Endothelial cell of umbilical vein (primary cell): ENCODE measurements around the gene DAB2IP. TPM values are rescaled to one million over a fixed set of nuclear protein-coding genes. Genes with fewer than 3 reads are reported as not detected.

Experiments
- BruUV-seq: library from RNA; stranded (reverse); fragments of 400-500 nt; replicated peaks from 2 replicates; lab custom pipeline; 2021; lab: Mats Ljungman, UMichigan
- CTCF ChIA-PET: fragments of 300-600, 350-600 bp; sonication (Branson Sonifier 250); formaldehyde crosslinking; loops from one replicate; lab custom pipeline; 2021; ENCODE audit warnings: antibody characterized with exemption, inconsistent platforms; lab: Charles Lee
- POLR2A ChIA-PET: fragments of 300-600, 350-600 bp; sonication (Branson Sonifier 250); formaldehyde crosslinking; loops from one replicate; lab custom pipeline; 2021; ENCODE audit warnings: antibody characterized with exemption, inconsistent platforms; lab: Charles Lee
- DNase-seq: peaks from one replicate; pipeline ENCODE4 v3.0.0-alpha.2; 2011; ENCODE audit warnings: low read depth, low spot score
- FAIRE-seq: peaks from 2 replicates; lab custom pipeline; 2011; peaks lifted over from hg19 to GRCh38; lab: Jason Lieb, UNC
- H2AFZ ChIP-seq: 2 replicates; pipeline ENCODE4 v1.6.0; 2012; ENCODE audit warnings: low read depth, low read length, control low read depth, inconsistent platforms
- H3K27ac ChIP-seq: 2 replicates; pipeline ENCODE4 v1.5.1; 2011; ENCODE audit warnings: low read depth, mild to moderate bottlenecking, control low read depth, low read length, moderate library complexity; ENCODE audit not compliant: insufficient read depth
- H3K27me3 ChIP-seq, 2 experiments: 2 replicates each; pipeline versions ENCODE4 v1.6.0 to v1.6.1; 2011; ENCODE audit warnings: low read length in 2 of 2, mixed read lengths in 1 of 2; ENCODE audit not compliant: control insufficient read depth in 2 of 2, insufficient read depth in 2 of 2
- H3K36me3 ChIP-seq, 2 experiments: 2 replicates in 1 of 2; 3 replicates in 1 of 2; pipeline ENCODE4 v1.5.1; 2011; ENCODE audit warnings: low read length in 2 of 2, mild to moderate bottlenecking in 1 of 2, moderate library complexity in 1 of 2; ENCODE audit not compliant: control insufficient read depth in 2 of 2, insufficient read depth in 2 of 2; ENCODE audit errors: extremely low read depth in 1 of 2
- H3K4me1 ChIP-seq: 3 replicates; pipeline ENCODE4 v1.5.1; 2011; ENCODE audit warnings: mild to moderate bottlenecking, low read length; ENCODE audit not compliant: control insufficient read depth, insufficient read depth; ENCODE audit errors: extremely low read depth
- H3K4me2 ChIP-seq: 2 replicates; pipeline ENCODE4 v1.6.1; 2011; ENCODE audit warnings: low read length, control low read depth, mixed read lengths; ENCODE audit not compliant: insufficient read depth
- H3K4me3 ChIP-seq, 3 experiments: fragments of 200-600 bp in 1 of 3; sonication (generic), shearing (Covaris generic) in 1 of 3; replicated peaks in 1 of 3; 2 replicates each; pipeline ENCODE4 v1.5.1; 2011 to 2016; ENCODE audit warnings: control low read depth in 3 of 3, low read length in 3 of 3, mild to moderate bottlenecking in 2 of 3, inconsistent platforms in 1 of 3, low read depth in 1 of 3, moderate library complexity in 1 of 3; ENCODE audit not compliant: insufficient read depth in 1 of 3
- H3K79me2 ChIP-seq: 2 replicates; pipeline ENCODE4 v1.6.0; 2012; ENCODE audit warnings: low read length, inconsistent platforms; ENCODE audit not compliant: control insufficient read depth, insufficient read depth
- H3K9ac ChIP-seq: replicated peaks from 2 replicates; pipeline ENCODE3; 2011; ENCODE audit warnings: low read length, control low read depth; ENCODE audit not compliant: insufficient read depth; ENCODE audit errors: extremely low read depth
- H3K9me1 ChIP-seq: replicated peaks from 3 replicates; pipeline ENCODE4 v1.6.0; 2011; ENCODE audit warnings: mild to moderate bottlenecking, low read length; ENCODE audit not compliant: control insufficient read depth, insufficient read depth; ENCODE audit errors: extremely low read depth
- H3K9me3 ChIP-seq: replicated peaks from 2 replicates; pipeline ENCODE4 v1.5.1; 2012; ENCODE audit warnings: low read length, inconsistent platforms; ENCODE audit not compliant: control insufficient read depth, insufficient read depth
- H4K20me1 ChIP-seq: replicated peaks from 2 replicates; pipeline ENCODE3; 2011; ENCODE audit warnings: mild to moderate bottlenecking, low read length; ENCODE audit not compliant: control insufficient read depth, insufficient read depth; ENCODE audit errors: extremely low read depth
- CTCF ChIP-seq, 2 donors: IDR thresholded peaks; 1 replicate in 1 of 2; 2 replicates in 1 of 2; pipeline ENCODE4 v1.5.1; 2011; ENCODE audit warnings: low read length in 2 of 2, mild to moderate bottlenecking in 2 of 2, moderate library complexity in 2 of 2, control low read depth in 1 of 2, inconsistent platforms in 1 of 2, low read depth in 1 of 2; ENCODE audit not compliant: insufficient read depth in 1 of 2; ENCODE audit errors: extremely low read depth in 1 of 2
- EZH2 ChIP-seq: IDR thresholded peaks from 2 replicates; pipeline ENCODE4 v1.6.1; 2012; ENCODE audit warnings: borderline replicate concordance, low read depth, mild to moderate bottlenecking, moderate library complexity, low read length, inconsistent platforms; ENCODE audit not compliant: severe bottlenecking
- GATA2 ChIP-seq: IDR thresholded peaks from 2 replicates; pipeline ENCODE4 v1.7.0; 2011; ENCODE audit warnings: low read depth, mild to moderate bottlenecking, moderate library complexity, mixed read lengths, low read length; ENCODE audit not compliant: insufficient read length, insufficient read depth
- JUN ChIP-seq: IDR thresholded peaks from 2 replicates; pipeline ENCODE4 v1.6.1; 2011; ENCODE audit warnings: borderline replicate concordance, low read depth; ENCODE audit not compliant: insufficient read length, insufficient read depth
- MYC ChIP-seq: IDR thresholded peaks from one replicate; pipeline ENCODE4 v1.6.1; 2011; ENCODE audit warnings: mild to moderate bottlenecking, low read depth, low read length
- POLR2AphosphoS5 ChIP-seq: IDR thresholded peaks from 2 replicates; pipeline ENCODE4 v1.6.1; 2012; ENCODE audit warnings: low read depth, mild to moderate bottlenecking, control low read depth, low read length, moderate library complexity; ENCODE audit not compliant: insufficient read depth
- dilution Hi-C: fragments of 300-500 bp; cut with MboI; formaldehyde crosslinking; loops from one replicate; pipeline ENCODE4 v1.15.0; 2019; ENCODE audit warnings: low sequenced_read_pairs; ENCODE audit not compliant: extremely low pct_ligation_motif_present
- intact Hi-C: fragments of 100-400 bp; cut with micrococcal nuclease; formaldehyde crosslinking; loops from one replicate; pipeline ENCODE4 v1.10.0; 2022
- polyA plus RNA-seq, 4 experiments: library from polyadenylated mRNA; depleted of rRNA in 3 of 4; stranded (reverse) in 3 of 4; unstranded in 1 of 4; fragments of >200 nt; gene quantifications; 2 replicates each; pipeline versions ENCODE4 v1.2.1 to v1.2.3, GENCODE V29; 2011 to 2012; ENCODE audit warnings: missing spikeins in 1 of 4
- total RNA-seq: library from RNA; stranded (reverse); gene quantifications from 2 replicates; pipeline ENCODE4 v1.2.3, GENCODE V29; 2021

The DAB2IP gene
- total and polyA plus RNA-seq, 2 donors (not counting 3 experiments of a cell fraction or from before 2014, with no cell fraction given): 29.2 to 53.6 TPM

GRCh38 chr9:121744687-121745395, 93.4 kb downstream of the DAB2IP start:
- no TSS peak for BruUV-seq
- H3K36me3 ChIP-seq: peaks cover 0 to under 1% of the 10 kb centered on the region in 2 experiments
- H3K9ac ChIP-seq: no peak overlapping the region
- H3K27ac ChIP-seq: peak overlapping the region; percentile 70
- no peak overlapping the region for H3K4me3 ChIP-seq
- FAIRE-seq (no peak), DNase-seq (no peak)
- H3K4me2 ChIP-seq: no peak overlapping the region
- no peaks in the 10 kb centered on the region for H3K9me1 ChIP-seq
- H3K27me3 ChIP-seq: no peaks in the 10 kb centered on the region
- ChIA-PET CTCF (interaction anchor here (2.4 to 2.6 kb wide), 2 partner anchors 9 to 117 kb away, joined by 6 to 8 read pairs; no protein-coding TSS in a partner anchor), POLR2A (no interaction called here)
- intact Hi-C loops (loop anchor here (2.0 kb wide), 1 partner anchor 248 kb away; no protein-coding TSS in a partner anchor), dilution Hi-C loops (no loop called here)
- H2AFZ ChIP-seq: no peak overlapping the region
- H4K20me1 ChIP-seq: no peaks in the 10 kb centered on the region
- peaks cover 28% of the 10 kb centered on the region for H3K4me1 ChIP-seq
- H3K79me2 ChIP-seq: peaks cover 11% of the 10 kb centered on the region
- TF ChIP-seq JUN: no peak
- no peak for TF ChIP-seq MYC
- TF ChIP-seq GATA2: no peak
- no peak for TF ChIP-seq CTCF (IDR thresholded peaks at IDR 0.05; ENCODE audit: extremely low read depth in 1 of 2, insufficient read depth in 1 of 2, low read depth in 1 of 2, low read length in 2 of 2)
- H3K9me3 ChIP-seq: no peaks in the 10 kb centered on the region

- Histone ChIP-seq H3K79me2 (peaks cover 11% of the 10 kb centered on the region), H4K20me1 (no peaks in the 10 kb centered on the region), H3K4me1 (peaks cover 28% of the 10 kb centered on the region), H3K9me3 (no peaks in the 10 kb centered on the region), H3K27ac (no peak overlapping the region), H3K9me1 (no peaks in the 10 kb centered on the region), H3K36me3 (peaks cover 0 to 2% of the 10 kb centered on the region in 2 experiments), H2AFZ (no peak overlapping the region), H3K27me3 (no peaks in the 10 kb centered on the region), H3K4me2 (no peak overlapping the region), H3K9ac (no peak overlapping the region), H3K4me3 (no peak overlapping the region)
- DNase-seq (no peak), FAIRE-seq (no peak)
- CTCF ChIA-PET: interaction anchor here (2.4 to 2.6 kb wide), 2 partner anchors 9 to 116 kb away, joined by 6 to 8 read pairs; no protein-coding TSS in a partner anchor
- TF ChIP-seq POLR2AphosphoS5 (no peak), EZH2 (no peak)
- no TSS peak for BruUV-seq
- POLR2A ChIA-PET: no interaction called here
- dilution Hi-C loops (no loop called here), intact Hi-C loops (loop anchor here (2.0 kb wide), 1 partner anchor 247 kb away; no protein-coding TSS in a partner anchor)
Observed at GRCh38 chr9:121745396-121745695, 93.9 kb downstream of the DAB2IP start.
